ENCODE data around the gene BTN1A1. TPM values are rescaled to one million over a fixed set of nuclear protein-coding genes. Genes with fewer than 3 reads are reported as not detected.
A peak's percentile ranks its signal among the peaks of the same experiment; 100 is the strongest.

Gene BTN1A1
- total and polyA plus RNA-seq, 9 of the 15 experiments (the other 6 are each of a cell fraction or from before 2014, with no cell fraction given) = 0.01 to 0.15 (median 0.06) TPM; not detected in 4

DNA sequence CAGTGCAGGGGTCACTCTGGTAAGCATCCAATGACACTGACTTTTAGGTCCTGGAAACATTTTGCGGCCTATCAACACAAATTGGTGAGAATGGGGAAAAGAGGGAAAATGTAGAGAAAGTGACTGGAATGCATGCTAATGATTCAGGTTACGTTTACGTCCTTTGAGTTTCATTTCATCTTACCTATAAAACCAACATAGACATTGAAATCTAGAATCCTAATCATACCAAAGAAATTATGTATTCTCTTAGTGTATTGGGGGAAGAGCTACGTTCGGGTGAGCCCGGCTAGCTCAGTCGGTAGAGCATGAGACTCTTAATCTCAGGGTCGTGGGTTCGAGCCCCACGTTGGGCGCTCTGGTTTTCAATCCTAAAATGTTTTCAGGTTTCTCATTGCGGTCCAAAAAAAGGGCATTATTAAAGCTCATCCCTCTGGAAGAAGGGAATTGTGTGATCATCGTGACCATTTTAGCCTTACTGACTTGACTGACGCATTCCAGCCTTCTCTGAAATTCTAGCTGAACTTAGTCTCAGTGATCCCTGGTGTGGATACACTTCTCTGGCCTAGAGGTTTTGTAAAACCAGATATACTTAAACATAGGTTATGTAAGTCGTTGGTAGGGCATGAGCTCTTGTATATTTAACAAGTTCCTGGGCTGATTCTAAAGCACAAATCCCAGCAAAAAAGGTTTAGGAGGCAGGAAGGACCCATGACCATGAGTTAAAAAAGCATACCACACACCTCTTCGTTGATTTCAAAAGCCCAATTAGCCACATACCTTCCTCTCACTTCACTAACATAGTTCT is 56.4 kb downstream of the BTN1A1 start (continued):
- TF ChIP-seq ZNF263 (CRISPR knock-in tag; IDR thresholded peaks at IDR 0.05; ENCODE audit: borderline replicate concordance) (peak; percentile 40; the same call in 1 of the 2 replicates), POLR3A (IDR thresholded peaks at IDR 0.05; ENCODE audit: borderline replicate concordance, extremely low read depth, insufficient read depth, insufficient read length) (peak; percentile 94), ZBTB1 (CRISPR knock-in tag; IDR thresholded peaks at IDR 0.05; ENCODE audit: borderline replicate concordance, low read depth) (no peak; the same call in 1 of the 2 replicates), SMARCE1 (IDR thresholded peaks at IDR 0.05) (peak; percentile 27; the same call in 1 of the 2 replicates), ZFX (CRISPR knock-in tag; IDR thresholded peaks at IDR 0.05) (peak; percentile 55), HCFC1 (IDR thresholded peaks at IDR 0.05; ENCODE audit: low read depth, low read length) (no peak), ZNF316 (IDR thresholded peaks at IDR 0.05) (no peak), ZNF780A (CRISPR knock-in tag; IDR thresholded peaks at IDR 0.05) (no peak), ZBTB17 (CRISPR knock-in tag; IDR thresholded peaks at IDR 0.05) (0 out of 2 replicates have a peak, but pooled peaks have one; percentile 47)
- TF ChIP-seq, protein P1, sequence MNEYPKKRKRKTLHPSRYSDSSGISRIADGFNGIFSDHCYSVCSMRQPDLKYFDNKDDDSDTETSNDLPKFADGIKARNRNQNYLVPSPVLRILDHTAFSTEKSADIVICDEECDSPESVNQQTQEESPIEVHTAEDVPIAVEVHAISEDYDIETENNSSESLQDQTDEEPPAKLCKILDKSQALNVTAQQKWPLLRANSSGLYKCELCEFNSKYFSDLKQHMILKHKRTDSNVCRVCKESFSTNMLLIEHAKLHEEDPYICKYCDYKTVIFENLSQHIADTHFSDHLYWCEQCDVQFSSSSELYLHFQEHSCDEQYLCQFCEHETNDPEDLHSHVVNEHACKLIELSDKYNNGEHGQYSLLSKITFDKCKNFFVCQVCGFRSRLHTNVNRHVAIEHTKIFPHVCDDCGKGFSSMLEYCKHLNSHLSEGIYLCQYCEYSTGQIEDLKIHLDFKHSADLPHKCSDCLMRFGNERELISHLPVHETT (CRISPR knock-in tag; conservative IDR thresholded peaks at IDR 0.05 in 1 of 2, IDR thresholded peaks at IDR 0.05 in 1 of 2) = no peak
- TF ChIP-seq, protein P2, sequence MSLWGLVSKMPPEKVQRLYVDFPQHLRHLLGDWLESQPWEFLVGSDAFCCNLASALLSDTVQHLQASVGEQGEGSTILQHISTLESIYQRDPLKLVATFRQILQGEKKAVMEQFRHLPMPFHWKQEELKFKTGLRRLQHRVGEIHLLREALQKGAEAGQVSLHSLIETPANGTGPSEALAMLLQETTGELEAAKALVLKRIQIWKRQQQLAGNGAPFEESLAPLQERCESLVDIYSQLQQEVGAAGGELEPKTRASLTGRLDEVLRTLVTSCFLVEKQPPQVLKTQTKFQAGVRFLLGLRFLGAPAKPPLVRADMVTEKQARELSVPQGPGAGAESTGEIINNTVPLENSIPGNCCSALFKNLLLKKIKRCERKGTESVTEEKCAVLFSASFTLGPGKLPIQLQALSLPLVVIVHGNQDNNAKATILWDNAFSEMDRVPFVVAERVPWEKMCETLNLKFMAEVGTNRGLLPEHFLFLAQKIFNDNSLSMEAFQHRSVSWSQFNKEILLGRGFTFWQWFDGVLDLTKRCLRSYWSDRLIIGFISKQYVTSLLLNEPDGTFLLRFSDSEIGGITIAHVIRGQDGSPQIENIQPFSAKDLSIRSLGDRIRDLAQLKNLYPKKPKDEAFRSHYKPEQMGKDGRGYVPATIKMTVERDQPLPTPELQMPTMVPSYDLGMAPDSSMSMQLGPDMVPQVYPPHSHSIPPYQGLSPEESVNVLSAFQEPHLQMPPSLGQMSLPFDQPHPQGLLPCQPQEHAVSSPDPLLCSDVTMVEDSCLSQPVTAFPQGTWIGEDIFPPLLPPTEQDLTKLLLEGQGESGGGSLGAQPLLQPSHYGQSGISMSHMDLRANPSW (CRISPR knock-in tag; IDR thresholded peaks at IDR 0.05) = no peak; the same call in 1 of the 2 replicates

Small RNA genes within 50 kb of the gene (small RNA-seq; reads per million reads assigned to genes)
- gene RNU6-502P = not detected

Other genes with a start within 250 kb of the BTN1A1 start
Only the 7 nearest of the 8 such genes appear.
- gene BTN3A2, start 135.1 kb upstream of the BTN1A1 start, total RNA-seq (2014; rRNA removed) = 2.7 and 3.1 TPM in 2 replicates
- 5.8 and 6.8 TPM in 2 replicates for gene BTN3A2, start 135.1 kb upstream of the BTN1A1 start, total RNA-seq (2014; rRNA removed; fragmentation: Illumina TruSeq; extraction: Trizol)
- gene BTN3A2, start 135.1 kb upstream of the BTN1A1 start, total RNA-seq (2015; rRNA removed; fragmentation: Illumina TruSeq; extraction: Trizol) = 4.4 and 5.3 TPM in 2 replicates
- 5.1 and 6.4 TPM in 2 replicates for gene BTN3A2, start 135.1 kb upstream of the BTN1A1 start, total RNA-seq (2021)
- gene BTN3A2, start 135.1 kb upstream of the BTN1A1 start, polyA plus RNA-seq (2011; rRNA removed) = 10.1 and 11.2 TPM in 2 replicates
- gene BTN3A2, start 135.1 kb upstream of the BTN1A1 start, polyA plus RNA-seq (2014; fragmentation: Illumina TruSeq; extraction: Trizol) = 6.1 and 7.6 TPM in 2 replicates
- gene BTN3A2, start 135.1 kb upstream of the BTN1A1 start, polyA plus RNA-seq (2014; fragmentation: Nextera tagmentation; extraction: Ambion mirVana) = 1 to 10 TPM; 3.5 to 7.5 TPM
- 6.2 and 7.7 TPM in 2 replicates for gene BTN3A2, start 135.1 kb upstream of the BTN1A1 start, polyA plus RNA-seq (2014; rRNA removed)
- 5.9 and 8.1 TPM in 2 replicates for gene BTN2A2, start 117.2 kb upstream of the BTN1A1 start, total RNA-seq (2014; rRNA removed)
- gene BTN2A2, start 117.2 kb upstream of the BTN1A1 start, total RNA-seq (2014; rRNA removed; fragmentation: Illumina TruSeq; extraction: Trizol) = 10.0 and 10.1 TPM in 2 replicates
- gene BTN2A2, start 117.2 kb upstream of the BTN1A1 start, total RNA-seq (2015; rRNA removed; fragmentation: Illumina TruSeq; extraction: Trizol) = 7.9 and 8.6 TPM in 2 replicates
- 10.1 and 11.5 TPM in 2 replicates for gene BTN2A2, start 117.2 kb upstream of the BTN1A1 start, total RNA-seq (2021)
- 15.5 and 17.1 TPM in 2 replicates for gene BTN2A2, start 117.2 kb upstream of the BTN1A1 start, polyA plus RNA-seq (2011; rRNA removed)
- gene BTN2A2, start 117.2 kb upstream of the BTN1A1 start, polyA plus RNA-seq (2014; fragmentation: Illumina TruSeq; extraction: Trizol) = 9.1 and 9.3 TPM in 2 replicates
- 10 to 100 TPM in 1 of 2 experiments, 1 to 10 TPM in 1; 8.4 to 11.7 TPM for gene BTN2A2, start 117.2 kb upstream of the BTN1A1 start, polyA plus RNA-seq (2014; fragmentation: Nextera tagmentation; extraction: Ambion mirVana)
- gene BTN2A2, start 117.2 kb upstream of the BTN1A1 start, polyA plus RNA-seq (2014; rRNA removed) = 10.2 and 11.9 TPM in 2 replicates
- 2.8 and 3.6 TPM in 2 replicates for gene BTN3A1, start 98.0 kb upstream of the BTN1A1 start, total RNA-seq (2014; rRNA removed)
- gene BTN3A1, start 98.0 kb upstream of the BTN1A1 start, total RNA-seq (2014; rRNA removed; fragmentation: Illumina TruSeq; extraction: Trizol) = 4.3 and 4.7 TPM in 2 replicates
- 3.4 and 3.7 TPM in 2 replicates for gene BTN3A1, start 98.0 kb upstream of the BTN1A1 start, total RNA-seq (2015; rRNA removed; fragmentation: Illumina TruSeq; extraction: Trizol)
- gene BTN3A1, start 98.0 kb upstream of the BTN1A1 start, total RNA-seq (2021) = 3.9 and 4.2 TPM in 2 replicates
- gene BTN3A1, start 98.0 kb upstream of the BTN1A1 start, polyA plus RNA-seq (2011; rRNA removed) = 8.5 and 11.2 TPM in 2 replicates
- gene BTN3A1, start 98.0 kb upstream of the BTN1A1 start, polyA plus RNA-seq (2014; fragmentation: Illumina TruSeq; extraction: Trizol) = 4.2 and 4.7 TPM in 2 replicates
- gene BTN3A1, start 98.0 kb upstream of the BTN1A1 start, polyA plus RNA-seq (2014; fragmentation: Nextera tagmentation; extraction: Ambion mirVana) = 1 to 10 TPM in 1 of 2 experiments, under 1 TPM in 1; 0.84 to 2.5 TPM
- gene BTN3A1, start 98.0 kb upstream of the BTN1A1 start, polyA plus RNA-seq (2014; rRNA removed) = 4.0 and 4.1 TPM in 2 replicates
- gene BTN3A3, start 59.8 kb upstream of the BTN1A1 start, total RNA-seq (2014; rRNA removed) = 0.45 and 1.0 TPM in 2 replicates
- 1.2 and 1.4 TPM in 2 replicates for gene BTN3A3, start 59.8 kb upstream of the BTN1A1 start, total RNA-seq (2014; rRNA removed; fragmentation: Illumina TruSeq; extraction: Trizol)
- 0.98 and 1.3 TPM in 2 replicates for gene BTN3A3, start 59.8 kb upstream of the BTN1A1 start, total RNA-seq (2015; rRNA removed; fragmentation: Illumina TruSeq; extraction: Trizol)
- gene BTN3A3, start 59.8 kb upstream of the BTN1A1 start, total RNA-seq (2021) = 1.4 and 1.5 TPM in 2 replicates
- 3.5 and 7.6 TPM in 2 replicates for gene BTN3A3, start 59.8 kb upstream of the BTN1A1 start, polyA plus RNA-seq (2011; rRNA removed)
- gene BTN3A3, start 59.8 kb upstream of the BTN1A1 start, polyA plus RNA-seq (2014; fragmentation: Illumina TruSeq; extraction: Trizol) = 0.71 and 1.00 TPM in 2 replicates
- gene BTN3A3, start 59.8 kb upstream of the BTN1A1 start, polyA plus RNA-seq (2014; fragmentation: Nextera tagmentation; extraction: Ambion mirVana) = under 1 TPM; 0.21 to 0.41 TPM
- gene BTN3A3, start 59.8 kb upstream of the BTN1A1 start, polyA plus RNA-seq (2014; rRNA removed) = 1.1 and 1.3 TPM in 2 replicates
- 6.7 and 6.8 TPM in 2 replicates for gene BTN2A1, start 42.3 kb upstream of the BTN1A1 start, total RNA-seq (2014; rRNA removed)
- 17.2 and 17.6 TPM in 2 replicates for gene BTN2A1, start 42.3 kb upstream of the BTN1A1 start, total RNA-seq (2014; rRNA removed; fragmentation: Illumina TruSeq; extraction: Trizol)
- 15.9 and 16.2 TPM in 2 replicates for gene BTN2A1, start 42.3 kb upstream of the BTN1A1 start, total RNA-seq (2015; rRNA removed; fragmentation: Illumina TruSeq; extraction: Trizol)
- 13.0 and 13.5 TPM in 2 replicates for gene BTN2A1, start 42.3 kb upstream of the BTN1A1 start, total RNA-seq (2021)
- 18.9 and 23.2 TPM in 2 replicates for gene BTN2A1, start 42.3 kb upstream of the BTN1A1 start, polyA plus RNA-seq (2011; rRNA removed)
- 19.4 and 22.1 TPM in 2 replicates for gene BTN2A1, start 42.3 kb upstream of the BTN1A1 start, polyA plus RNA-seq (2014; fragmentation: Illumina TruSeq; extraction: Trizol)
- gene BTN2A1, start 42.3 kb upstream of the BTN1A1 start, polyA plus RNA-seq (2014; fragmentation: Nextera tagmentation; extraction: Ambion mirVana) = 10 to 100 TPM in 1 of 2 experiments, 1 to 10 TPM in 1; 7.0 to 16.4 TPM
- gene BTN2A1, start 42.3 kb upstream of the BTN1A1 start, polyA plus RNA-seq (2014; rRNA removed) = 18.0 and 21.7 TPM in 2 replicates
- 71.8 and 87.5 TPM in 2 replicates for gene HMGN4, start 38.1 kb downstream of the BTN1A1 start, total RNA-seq (2014; rRNA removed)
- gene HMGN4, start 38.1 kb downstream of the BTN1A1 start, total RNA-seq (2014; rRNA removed; fragmentation: Illumina TruSeq; extraction: Trizol) = 134 and 145 TPM in 2 replicates
- gene HMGN4, start 38.1 kb downstream of the BTN1A1 start, total RNA-seq (2015; rRNA removed; fragmentation: Illumina TruSeq; extraction: Trizol) = 100 and 102 TPM in 2 replicates
- gene HMGN4, start 38.1 kb downstream of the BTN1A1 start, total RNA-seq (2021) = 78.8 and 79.9 TPM in 2 replicates
- 95.4 and 111 TPM in 2 replicates for gene HMGN4, start 38.1 kb downstream of the BTN1A1 start, polyA plus RNA-seq (2011; rRNA removed)
- 97.0 and 104 TPM in 2 replicates for gene HMGN4, start 38.1 kb downstream of the BTN1A1 start, polyA plus RNA-seq (2014; fragmentation: Illumina TruSeq; extraction: Trizol)
- gene HMGN4, start 38.1 kb downstream of the BTN1A1 start, polyA plus RNA-seq (2014; fragmentation: Nextera tagmentation; extraction: Ambion mirVana) = 10 to 100 TPM; 35.4 to 41.1 TPM
- gene HMGN4, start 38.1 kb downstream of the BTN1A1 start, polyA plus RNA-seq (2014; rRNA removed) = 92.2 and 94.1 TPM in 2 replicates
- gene ABT1, start 96.7 kb downstream of the BTN1A1 start, total RNA-seq (2014; rRNA removed) = 52.7 and 60.6 TPM in 2 replicates
- 19.9 and 21.5 TPM in 2 replicates for gene ABT1, start 96.7 kb downstream of the BTN1A1 start, total RNA-seq (2014; rRNA removed; fragmentation: Illumina TruSeq; extraction: Trizol)
- 37.9 and 40.7 TPM in 2 replicates for gene ABT1, start 96.7 kb downstream of the BTN1A1 start, total RNA-seq (2015; rRNA removed; fragmentation: Illumina TruSeq; extraction: Trizol)
- 45.4 and 47.8 TPM in 2 replicates for gene ABT1, start 96.7 kb downstream of the BTN1A1 start, total RNA-seq (2021)
- 45.9 and 47.2 TPM in 2 replicates for gene ABT1, start 96.7 kb downstream of the BTN1A1 start, polyA plus RNA-seq (2011; rRNA removed)
- gene ABT1, start 96.7 kb downstream of the BTN1A1 start, polyA plus RNA-seq (2014; fragmentation: Illumina TruSeq; extraction: Trizol) = 29.6 and 40.5 TPM in 2 replicates
- 10 to 100 TPM in 1 of 2 experiments, 1 to 10 TPM in 1; 8.8 to 25.2 TPM for gene ABT1, start 96.7 kb downstream of the BTN1A1 start, polyA plus RNA-seq (2014; fragmentation: Nextera tagmentation; extraction: Ambion mirVana)
- gene ABT1, start 96.7 kb downstream of the BTN1A1 start, polyA plus RNA-seq (2014; rRNA removed) = 51.1 and 59.4 TPM in 2 replicates